Colonic mucosa (tissue), 4 donors: ENCODE measurements around the gene IFFO2. TPM values are rescaled to one million over a fixed set of nuclear protein-coding genes. Genes with fewer than 3 reads are reported as not detected.

Source experiments
- DNase-seq: peaks from one replicate; pipeline ENCODE4 v3.0.0-alpha.2; 2020
- H3K27ac ChIP-seq: fragments of 200-600 bp; one replicate; pipeline ENCODE4 v1.8.0; 2021
- H3K27me3 ChIP-seq: fragments of 200-600 bp; one replicate; pipeline ENCODE4 v1.8.0; 2021
- H3K36me3 ChIP-seq: fragments of 200-600 bp; one replicate; pipeline ENCODE4 v1.8.0; 2021
- H3K4me1 ChIP-seq: fragments of 200-600 bp; one replicate; pipeline ENCODE4 v1.8.0; 2021; ENCODE audit warnings: mild to moderate bottlenecking
- H3K4me3 ChIP-seq: fragments of 200-600 bp; one replicate; pipeline ENCODE4 v1.8.0; 2021
- H3K9ac ChIP-seq, 2 donors: one replicate each; pipeline ENCODE4 v1.7.0; 2013; ENCODE audit warnings: control low read depth in 2 of 2, low read depth in 2 of 2, low read length in 2 of 2
- H3K9me3 ChIP-seq: fragments of 200-600 bp; one replicate; pipeline ENCODE4 v1.8.0; 2021
- intact Hi-C: fragments of 100-400 bp; cut with DNase I; formaldehyde crosslinking; loops from one replicate; pipeline ENCODE4 v1.14.1; 2022
- total RNA-seq, 2 donors: library from RNA; stranded (reverse); fragmentation: NEBNext Ultra II Directional in 1 of 2; extraction: Animal tissue kit (Norgen Biotek cat#: 25700) in 1 of 2; gene quantifications; one replicate each; pipeline ENCODE4 v1.2.1, GENCODE V29; 2021
- TF ChIP-seq, protein P1 (sequence below): fragments of 200-600 bp; IDR thresholded peaks from one replicate; pipeline ENCODE4 v1.8.0; 2022; ENCODE audit warnings: antibody characterized with exemption, mild to moderate bottlenecking
- donor health status: healthy.
- donor health status: DM: no; HTN: no; CAD: no.
- donor health status: DM: no; HTN: no; CAD: no.

IFFO2 gene
- total RNA-seq, 2 donors from 2014 or later, result 5.6 to 14.0 TPM

DNA sequence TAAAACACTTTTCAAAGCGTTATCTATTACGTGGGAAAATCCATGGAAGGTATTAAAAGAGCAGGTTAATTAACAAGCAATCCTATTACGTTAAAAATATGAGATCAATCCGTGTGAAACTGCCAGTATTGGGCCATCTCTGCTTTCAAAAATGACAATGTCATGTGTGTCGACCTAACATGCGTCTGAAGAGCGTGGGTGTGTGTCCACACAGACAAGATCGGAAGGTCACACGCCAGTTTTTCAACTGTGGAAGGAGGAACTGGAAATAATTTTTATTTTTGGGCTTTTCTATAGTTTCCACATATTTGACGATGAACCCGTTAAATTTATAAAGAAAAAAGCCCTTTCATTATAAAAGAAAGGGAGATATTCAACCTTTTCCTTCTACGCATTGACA is 36.5 kb downstream of the IFFO2 start:
- no peak for DNase-seq
- Histone ChIP-seq H3K4me1 (peaks cover 9% of the 10 kb centered on the region), H3K9me3 (no peaks in the 10 kb centered on the region), H3K27me3 (no peaks in the 10 kb centered on the region), H3K36me3 (no peaks in the 10 kb centered on the region), H3K4me3 (no peak overlapping the region), H3K27ac (no peak overlapping the region), H3K9ac (no peak overlapping the region)
- intact Hi-C loops, result loop anchor here (5.0 kb wide), 1 partner anchor 37 kb away; the partner anchor contains the start of gene IFFO2
- TF ChIP-seq, protein P1, sequence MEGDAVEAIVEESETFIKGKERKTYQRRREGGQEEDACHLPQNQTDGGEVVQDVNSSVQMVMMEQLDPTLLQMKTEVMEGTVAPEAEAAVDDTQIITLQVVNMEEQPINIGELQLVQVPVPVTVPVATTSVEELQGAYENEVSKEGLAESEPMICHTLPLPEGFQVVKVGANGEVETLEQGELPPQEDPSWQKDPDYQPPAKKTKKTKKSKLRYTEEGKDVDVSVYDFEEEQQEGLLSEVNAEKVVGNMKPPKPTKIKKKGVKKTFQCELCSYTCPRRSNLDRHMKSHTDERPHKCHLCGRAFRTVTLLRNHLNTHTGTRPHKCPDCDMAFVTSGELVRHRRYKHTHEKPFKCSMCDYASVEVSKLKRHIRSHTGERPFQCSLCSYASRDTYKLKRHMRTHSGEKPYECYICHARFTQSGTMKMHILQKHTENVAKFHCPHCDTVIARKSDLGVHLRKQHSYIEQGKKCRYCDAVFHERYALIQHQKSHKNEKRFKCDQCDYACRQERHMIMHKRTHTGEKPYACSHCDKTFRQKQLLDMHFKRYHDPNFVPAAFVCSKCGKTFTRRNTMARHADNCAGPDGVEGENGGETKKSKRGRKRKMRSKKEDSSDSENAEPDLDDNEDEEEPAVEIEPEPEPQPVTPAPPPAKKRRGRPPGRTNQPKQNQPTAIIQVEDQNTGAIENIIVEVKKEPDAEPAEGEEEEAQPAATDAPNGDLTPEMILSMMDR, result no peak

DNA sequence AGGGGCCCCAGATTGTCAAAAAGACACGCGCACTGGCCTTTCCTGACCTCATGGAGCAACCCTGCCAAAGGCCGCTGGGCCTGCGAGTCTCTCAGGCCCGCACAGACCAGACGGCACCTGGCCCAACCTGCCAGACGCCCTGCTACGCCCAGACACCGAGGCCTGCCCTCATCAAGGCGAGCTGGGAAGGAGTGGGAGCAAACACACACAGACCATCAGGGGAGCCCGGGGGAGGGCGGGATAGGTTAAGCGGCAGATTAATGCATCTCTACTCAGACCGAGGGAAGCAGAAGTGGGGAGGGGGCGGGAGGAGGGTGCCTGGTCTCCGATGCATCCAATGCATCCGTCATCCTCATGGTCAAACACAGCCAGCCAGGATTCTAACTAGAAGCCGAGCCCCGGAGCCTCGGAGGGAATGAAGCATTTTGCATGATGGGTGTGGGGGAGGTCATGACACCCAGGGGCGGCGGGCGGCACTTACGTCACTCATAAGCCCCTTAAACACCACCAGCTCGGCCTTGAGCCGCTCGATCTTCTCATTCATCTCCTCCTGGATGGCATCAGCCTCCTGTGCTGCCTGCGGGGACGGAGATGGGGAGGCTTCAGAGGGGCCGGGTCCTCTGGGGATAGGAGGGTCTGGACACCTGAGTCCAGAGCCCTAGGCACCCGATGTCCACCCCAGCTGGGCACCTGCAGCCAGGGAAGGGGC is 37.1 kb downstream of the IFFO2 start:
- intact Hi-C loops, result loop anchor here (5.0 kb wide), 1 partner anchor 38 kb away; the partner anchor contains the start of gene IFFO2
- H3K9ac ChIP-seq, result no peak overlapping the region

DNA sequence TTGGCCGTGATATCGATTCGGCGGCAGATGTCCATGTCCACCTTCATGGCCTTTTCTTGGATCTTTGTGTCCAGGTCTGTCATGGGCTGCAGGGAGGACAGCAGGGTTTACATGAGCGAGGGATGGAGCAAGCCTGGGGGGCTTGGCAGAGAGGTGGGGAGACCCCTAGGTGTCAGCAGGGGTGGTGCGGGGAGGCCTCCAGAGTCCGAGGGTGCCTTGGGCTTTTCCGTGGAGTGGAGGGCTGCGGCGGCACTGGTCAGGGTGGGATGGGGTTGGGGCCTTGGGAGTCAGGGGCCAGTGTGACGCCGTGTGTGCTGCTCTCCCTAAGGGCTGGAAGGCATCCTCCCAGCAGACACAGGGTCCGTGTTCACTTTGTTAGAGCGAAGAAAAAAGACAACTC is 38.1 kb downstream of the IFFO2 start:
- no peak overlapping the region for H3K27ac ChIP-seq
- no peak for DNase-seq
- no peaks in the 10 kb centered on the region for H3K27me3 ChIP-seq
- no peak overlapping the region for H3K4me3 ChIP-seq
- H3K9ac ChIP-seq, result no peak overlapping the region
- TF ChIP-seq, protein P1, result no peak
- no peaks in the 10 kb centered on the region for H3K36me3 ChIP-seq
- intact Hi-C loops, result loop anchor here (5.0 kb wide), 1 partner anchor 39 kb away; the partner anchor contains the start of gene IFFO2
- peaks cover 9% of the 10 kb centered on the region for H3K4me1 ChIP-seq
- no peaks in the 10 kb centered on the region for H3K9me3 ChIP-seq

More for the DNA sequence above, 37.1 kb downstream of the IFFO2 start:
- Histone ChIP-seq H3K4me1 (peaks cover 9% of the 10 kb centered on the region), H3K27me3 (no peaks in the 10 kb centered on the region), H3K27ac (no peak overlapping the region), H3K4me3 (no peak overlapping the region), H3K36me3 (no peaks in the 10 kb centered on the region), H3K9me3 (no peaks in the 10 kb centered on the region)
- no peak for DNase-seq
- TF ChIP-seq, protein P1, result no peak

DNA sequence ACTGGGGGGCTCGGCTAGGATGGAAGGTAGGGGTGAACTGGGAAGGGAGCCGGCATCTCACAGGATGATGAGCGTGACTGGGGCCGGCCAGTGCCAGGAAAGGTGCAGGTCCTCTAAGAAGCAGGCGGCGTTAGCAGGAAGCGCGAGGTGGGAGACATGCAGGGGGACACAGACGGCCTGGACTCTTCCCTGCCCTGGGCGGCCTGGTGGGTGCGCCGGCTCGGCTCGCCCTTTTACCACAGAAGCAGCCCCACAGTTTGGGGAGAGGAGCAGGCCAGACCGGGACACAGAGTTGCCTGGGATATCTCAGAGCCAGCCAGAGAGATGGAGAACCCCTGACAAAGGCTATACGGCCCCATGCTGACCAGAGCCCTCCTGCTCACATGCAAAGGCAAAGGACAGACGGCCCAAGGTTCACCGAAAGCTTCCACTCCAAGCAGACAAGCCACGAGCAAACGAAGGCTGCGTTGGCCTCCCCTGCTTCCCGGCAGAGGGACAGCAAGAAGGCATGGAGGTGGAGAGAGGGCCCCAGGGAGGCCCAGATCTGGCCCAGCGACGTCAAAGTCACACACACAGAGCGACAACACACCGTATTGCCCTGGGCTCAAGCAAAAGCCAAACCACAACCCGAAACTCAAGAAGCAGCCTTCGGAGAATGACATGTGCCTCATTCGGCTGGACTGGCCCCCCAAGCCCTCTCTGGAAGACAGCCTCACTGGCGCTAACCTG is 39.2 kb downstream of the IFFO2 start:
- Histone ChIP-seq H3K27me3 (no peaks in the 10 kb centered on the region), H3K9ac (no peak overlapping the region), H3K4me1 (peaks cover 6% of the 10 kb centered on the region), H3K4me3 (no peak overlapping the region), H3K27ac (no peak overlapping the region), H3K9me3 (no peaks in the 10 kb centered on the region), H3K36me3 (no peaks in the 10 kb centered on the region)
- intact Hi-C loops, result loop anchor here (5.0 kb wide), 1 partner anchor 40 kb away; the partner anchor contains the start of gene IFFO2
- DNase-seq, result no peak
- TF ChIP-seq, protein P1, result no peak

DNA sequence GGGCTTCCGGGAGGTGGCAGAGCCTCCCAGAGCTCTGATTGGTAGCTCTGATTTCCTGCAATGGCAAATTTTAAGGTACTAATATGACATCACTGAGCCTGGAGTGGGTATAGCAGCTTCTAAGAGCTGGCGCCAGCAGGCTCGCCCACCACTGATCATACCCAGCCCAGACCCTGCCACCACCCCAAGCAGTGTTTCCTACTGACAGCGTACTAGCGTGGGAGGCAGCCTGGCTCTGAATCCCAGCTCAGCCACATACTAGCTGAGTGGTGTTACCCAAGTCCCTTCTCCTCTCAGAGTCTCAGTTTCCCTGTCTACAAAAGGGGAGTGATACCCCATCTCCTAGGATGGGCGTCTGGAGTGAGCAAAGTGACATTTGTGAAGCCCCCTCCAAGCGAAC is 41.1 kb downstream of the IFFO2 start:
- H3K27me3 ChIP-seq, result no peaks in the 10 kb centered on the region
- H3K36me3 ChIP-seq, result no peaks in the 10 kb centered on the region
- H3K27ac ChIP-seq, result no peak overlapping the region
- no peaks in the 10 kb centered on the region for H3K4me1 ChIP-seq
- TF ChIP-seq, protein P1, result no peak
- intact Hi-C loops, result loop anchor here (5.0 kb wide), 1 partner anchor 42 kb away; the partner anchor contains the start of gene IFFO2
- H3K9ac ChIP-seq, result no peak overlapping the region
- DNase-seq, result no peak
- H3K9me3 ChIP-seq, result no peaks in the 10 kb centered on the region
- no peak overlapping the region for H3K4me3 ChIP-seq
